ENCODE data around the gene MLN.

MLN gene

DNA sequence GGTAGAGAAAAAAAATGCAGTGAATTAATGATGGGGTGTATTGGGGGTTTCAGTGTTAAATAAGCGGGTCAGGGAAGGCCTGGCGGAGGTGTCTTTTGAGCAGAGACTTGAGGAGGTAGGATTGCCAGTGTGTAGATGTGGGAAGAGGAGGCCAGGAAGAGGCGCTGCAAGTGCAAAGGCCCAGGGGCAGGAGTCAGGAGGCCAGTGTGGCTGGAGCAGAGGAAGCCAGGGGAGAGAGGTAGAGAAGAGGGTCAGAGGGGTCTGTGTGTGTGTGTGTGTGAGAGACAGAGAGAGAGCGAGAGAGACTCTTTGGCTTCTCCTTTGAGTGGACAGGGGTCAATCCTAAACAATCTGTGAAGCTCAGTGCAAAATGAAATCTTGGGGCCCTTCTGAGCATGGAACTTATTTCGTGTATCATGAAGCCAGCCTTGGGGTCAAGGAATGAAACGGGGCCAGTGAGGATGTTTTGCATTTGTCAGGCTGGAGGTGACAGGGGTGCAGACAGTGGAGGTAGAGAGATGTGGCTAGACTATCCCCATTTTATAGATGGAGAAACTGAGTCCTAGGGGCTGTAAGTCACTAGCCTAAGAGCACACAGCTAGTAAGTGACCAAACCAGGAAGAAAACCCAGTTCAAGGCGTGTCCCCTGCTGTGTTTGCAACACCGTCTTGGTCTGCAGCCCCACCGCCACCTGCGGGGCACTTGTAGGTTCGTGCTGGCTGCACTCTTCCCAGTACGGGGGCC lies 47.4 kb downstream of the MLN start:
- no peaks in the 10 kb centered on the region for H4K20me1 ChIP-seq (ENCODE audit: control insufficient read depth, insufficient read depth, low read depth, low read length)
- H3K79me2 ChIP-seq (ENCODE audit: control insufficient read depth, low read length), result no peaks in the 10 kb centered on the region
- TF ChIP-seq EZH2phosphoT487 (IDR thresholded peaks at IDR 0.05; ENCODE audit: borderline replicate concordance, low read length), result no peak
- TF ChIP-seq, protein P1, sequence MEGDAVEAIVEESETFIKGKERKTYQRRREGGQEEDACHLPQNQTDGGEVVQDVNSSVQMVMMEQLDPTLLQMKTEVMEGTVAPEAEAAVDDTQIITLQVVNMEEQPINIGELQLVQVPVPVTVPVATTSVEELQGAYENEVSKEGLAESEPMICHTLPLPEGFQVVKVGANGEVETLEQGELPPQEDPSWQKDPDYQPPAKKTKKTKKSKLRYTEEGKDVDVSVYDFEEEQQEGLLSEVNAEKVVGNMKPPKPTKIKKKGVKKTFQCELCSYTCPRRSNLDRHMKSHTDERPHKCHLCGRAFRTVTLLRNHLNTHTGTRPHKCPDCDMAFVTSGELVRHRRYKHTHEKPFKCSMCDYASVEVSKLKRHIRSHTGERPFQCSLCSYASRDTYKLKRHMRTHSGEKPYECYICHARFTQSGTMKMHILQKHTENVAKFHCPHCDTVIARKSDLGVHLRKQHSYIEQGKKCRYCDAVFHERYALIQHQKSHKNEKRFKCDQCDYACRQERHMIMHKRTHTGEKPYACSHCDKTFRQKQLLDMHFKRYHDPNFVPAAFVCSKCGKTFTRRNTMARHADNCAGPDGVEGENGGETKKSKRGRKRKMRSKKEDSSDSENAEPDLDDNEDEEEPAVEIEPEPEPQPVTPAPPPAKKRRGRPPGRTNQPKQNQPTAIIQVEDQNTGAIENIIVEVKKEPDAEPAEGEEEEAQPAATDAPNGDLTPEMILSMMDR (IDR thresholded peaks at IDR 0.05; ENCODE audit: low read depth, low read length, poor library complexity, severe bottlenecking), result no peak

DNA sequence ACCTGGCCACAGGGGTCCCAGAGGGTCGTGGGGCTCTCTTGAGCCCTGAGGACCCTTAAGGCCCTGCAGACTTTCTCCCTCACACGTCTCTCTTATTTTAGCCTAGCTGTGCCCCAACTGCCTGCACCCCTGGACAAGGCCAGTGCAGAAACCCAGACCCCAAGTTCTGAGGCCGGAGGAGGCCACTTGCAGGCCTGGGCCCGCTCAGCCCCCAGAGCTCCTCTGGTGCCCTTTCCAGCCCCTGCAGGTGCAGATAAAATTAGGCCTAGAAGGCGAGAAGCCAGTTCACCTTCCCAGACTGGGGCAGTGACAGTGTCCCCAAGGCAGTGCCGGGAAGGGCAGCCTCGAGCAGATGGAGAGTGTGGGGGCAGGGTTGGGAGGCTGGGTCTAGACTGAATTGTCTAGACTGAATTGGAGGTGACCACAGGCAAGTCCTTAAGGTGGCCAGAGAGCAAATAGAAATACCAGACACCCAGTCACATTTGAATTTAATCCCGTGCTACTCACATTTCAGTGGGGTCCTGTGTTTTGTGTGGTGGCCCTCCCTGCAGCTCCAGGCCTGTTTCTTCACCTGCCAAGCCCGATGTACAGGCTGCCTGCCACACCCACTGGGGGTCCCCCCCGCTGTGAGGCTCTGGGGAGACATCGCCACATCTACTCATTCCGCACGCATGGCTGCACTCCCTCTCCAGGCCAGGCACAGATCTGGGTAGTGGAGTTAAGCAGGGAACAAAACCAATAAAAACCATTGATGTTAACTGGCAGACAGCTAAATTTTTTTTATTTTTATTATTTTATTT lies 48.5 kb downstream of the MLN start:
- Histone ChIP-seq H3K4me3 (ENCODE audit: low read length) (no peak overlapping the region), H3K4me1 (ENCODE audit: control insufficient read depth, low read length) (peaks cover 7% of the 10 kb centered on the region), H3K27me3 (ENCODE audit: control insufficient read depth, low read length) (peaks cover 11% of the 10 kb centered on the region; the same call in 1 of the 2 replicates), H3K4me2 (ENCODE audit: low read length) (no peak overlapping the region), H3K9me2 (replicated peaks; ENCODE audit: control insufficient read depth, low read length) (no peaks in the 10 kb centered on the region), H3K9me3 (ENCODE audit: control insufficient read depth, insufficient read depth, low read length) (no peaks in the 10 kb centered on the region), H3K36me3 (ENCODE audit: control insufficient read depth, low read length) (no peaks in the 10 kb centered on the region), H4K20me1 (ENCODE audit: control insufficient read depth, insufficient read depth, low read depth, low read length) (no peaks in the 10 kb centered on the region), H3K79me2 (ENCODE audit: control insufficient read depth, low read length) (no peaks in the 10 kb centered on the region), H3K27ac (ENCODE audit: low read depth, low read length) (no peak overlapping the region), H3F3A (ENCODE audit: control insufficient read depth, insufficient read depth) (no peaks in the 10 kb centered on the region)
- no peak for TF ChIP-seq EZH2phosphoT487 (IDR thresholded peaks at IDR 0.05; ENCODE audit: borderline replicate concordance, low read length)
- TF ChIP-seq, protein P1 (IDR thresholded peaks at IDR 0.05; ENCODE audit: low read depth, low read length, poor library complexity, severe bottlenecking), result no peak

More for the DNA sequence above, 47.4 kb downstream of the MLN start:
- Histone ChIP-seq H3K27me3 (ENCODE audit: control insufficient read depth, low read length) (peaks cover 6% of the 10 kb centered on the region; the same call in 1 of the 2 replicates), H3K4me3 (ENCODE audit: low read length) (no peak overlapping the region), H3K9me3 (ENCODE audit: control insufficient read depth, insufficient read depth, low read length) (no peaks in the 10 kb centered on the region), H3K4me1 (ENCODE audit: control insufficient read depth, low read length) (peaks cover 14% of the 10 kb centered on the region), H3K36me3 (ENCODE audit: control insufficient read depth, low read length) (no peaks in the 10 kb centered on the region), H3K9me2 (replicated peaks; ENCODE audit: control insufficient read depth, low read length) (no peaks in the 10 kb centered on the region), H3K27ac (ENCODE audit: low read depth, low read length) (no peak overlapping the region), H3F3A (ENCODE audit: control insufficient read depth, insufficient read depth) (no peaks in the 10 kb centered on the region), H3K4me2 (ENCODE audit: low read length) (no peak overlapping the region)

DNA sequence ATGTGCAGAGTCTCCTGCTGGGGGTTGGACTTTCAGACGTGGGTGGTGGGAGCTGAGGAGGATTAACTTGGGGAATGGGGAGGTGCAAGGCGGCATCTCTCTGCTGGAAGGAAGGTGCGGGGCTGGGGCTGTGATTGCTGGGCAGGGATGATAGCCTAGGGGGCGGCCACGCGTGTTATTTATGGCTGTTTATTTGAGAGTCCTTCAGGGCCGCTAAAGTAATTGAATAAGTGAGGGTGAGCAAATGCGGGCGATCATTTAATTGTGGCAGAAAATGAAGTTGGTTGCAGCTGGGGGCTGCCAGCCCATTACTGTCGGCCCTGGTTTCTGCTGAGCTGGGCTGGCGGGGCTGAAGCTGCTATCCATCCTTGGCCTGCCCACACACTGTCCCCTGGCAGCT lies 49.6 kb downstream of the MLN start:
- Histone ChIP-seq H3K4me2 (ENCODE audit: low read length) (no peak overlapping the region), H3K27me3 (ENCODE audit: control insufficient read depth, low read length) (peaks cover 10% of the 10 kb centered on the region; the same call in 1 of the 2 replicates), H3K9me3 (ENCODE audit: control insufficient read depth, insufficient read depth, low read length) (no peaks in the 10 kb centered on the region), H3K79me2 (ENCODE audit: control insufficient read depth, low read length) (no peaks in the 10 kb centered on the region), H3K27ac (ENCODE audit: low read depth, low read length) (no peak overlapping the region), H3F3A (ENCODE audit: control insufficient read depth, insufficient read depth) (no peaks in the 10 kb centered on the region), H4K20me1 (ENCODE audit: control insufficient read depth, insufficient read depth, low read depth, low read length) (no peaks in the 10 kb centered on the region), H3K4me1 (ENCODE audit: control insufficient read depth, low read length) (peaks cover 7% of the 10 kb centered on the region; the same call in 1 of the 2 replicates), H3K9me2 (replicated peaks; ENCODE audit: control insufficient read depth, low read length) (no peaks in the 10 kb centered on the region), H3K36me3 (ENCODE audit: control insufficient read depth, low read length) (no peaks in the 10 kb centered on the region), H3K4me3 (ENCODE audit: low read length) (no peak overlapping the region)
- no peak for TF ChIP-seq EZH2phosphoT487 (IDR thresholded peaks at IDR 0.05; ENCODE audit: borderline replicate concordance, low read length)
